ENCODE data around the gene ARHGAP26.

ARHGAP26 gene

DNA sequence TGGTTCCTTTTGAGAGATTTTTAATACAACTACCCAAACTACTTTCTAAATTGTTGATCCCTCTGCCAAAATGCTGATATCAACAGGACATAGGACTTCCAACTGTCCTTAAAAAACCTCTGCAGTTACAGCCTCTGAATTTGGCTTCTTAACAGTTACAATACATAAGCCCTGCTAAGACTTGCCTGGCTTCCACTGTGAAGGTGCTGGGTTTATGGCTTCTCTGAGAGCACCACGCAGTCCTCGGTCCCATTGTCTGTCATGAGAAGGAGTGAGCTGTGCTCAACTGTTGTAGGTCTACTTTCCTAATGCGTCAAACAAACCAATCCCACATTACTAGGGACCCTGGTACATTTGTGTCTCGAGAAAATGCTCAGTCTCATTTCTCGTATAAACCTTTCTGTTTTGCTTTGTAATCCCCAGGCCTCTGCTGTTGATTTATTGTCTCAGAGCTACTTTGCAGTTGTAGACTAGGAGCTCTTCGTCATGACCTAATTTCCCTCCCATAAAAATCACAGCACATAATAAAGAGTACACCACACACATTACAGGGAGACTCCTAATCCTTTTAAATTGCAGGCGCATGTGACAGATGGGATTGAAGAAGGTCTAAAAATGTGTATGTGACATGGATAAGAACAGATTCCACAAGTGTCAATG, 358.4 kb downstream of the ARHGAP26 start:
- Histone ChIP-seq H3K27me3 (ENCODE audit: control insufficient read depth, low read length) (no peaks in the 10 kb centered on the region), H3K36me3 (ENCODE audit: control insufficient read depth, low read length) (no peaks in the 10 kb centered on the region), H3K4me3 (ENCODE audit: low read length) (no peak overlapping the region), H3K4me2 (ENCODE audit: low read length) (no peak overlapping the region), H3K9me3 (ENCODE audit: control insufficient read depth, insufficient read depth, low read length) (no peaks in the 10 kb centered on the region), H3K27ac (ENCODE audit: low read depth, low read length) (no peak overlapping the region), H3F3A (ENCODE audit: control insufficient read depth, insufficient read depth) (no peaks in the 10 kb centered on the region), H4K20me1 (ENCODE audit: control insufficient read depth, insufficient read depth, low read depth, low read length) (no peaks in the 10 kb centered on the region), H3K4me1 (ENCODE audit: control insufficient read depth, low read length) (peaks cover 16% of the 10 kb centered on the region), H3K79me2 (ENCODE audit: control insufficient read depth, low read length) (no peaks in the 10 kb centered on the region), H3K9me2 (replicated peaks; ENCODE audit: control insufficient read depth, low read length) (no peaks in the 10 kb centered on the region)
- TF ChIP-seq EZH2phosphoT487 (IDR thresholded peaks at IDR 0.05; ENCODE audit: borderline replicate concordance, low read length) = no peak
- TF ChIP-seq, protein P1, sequence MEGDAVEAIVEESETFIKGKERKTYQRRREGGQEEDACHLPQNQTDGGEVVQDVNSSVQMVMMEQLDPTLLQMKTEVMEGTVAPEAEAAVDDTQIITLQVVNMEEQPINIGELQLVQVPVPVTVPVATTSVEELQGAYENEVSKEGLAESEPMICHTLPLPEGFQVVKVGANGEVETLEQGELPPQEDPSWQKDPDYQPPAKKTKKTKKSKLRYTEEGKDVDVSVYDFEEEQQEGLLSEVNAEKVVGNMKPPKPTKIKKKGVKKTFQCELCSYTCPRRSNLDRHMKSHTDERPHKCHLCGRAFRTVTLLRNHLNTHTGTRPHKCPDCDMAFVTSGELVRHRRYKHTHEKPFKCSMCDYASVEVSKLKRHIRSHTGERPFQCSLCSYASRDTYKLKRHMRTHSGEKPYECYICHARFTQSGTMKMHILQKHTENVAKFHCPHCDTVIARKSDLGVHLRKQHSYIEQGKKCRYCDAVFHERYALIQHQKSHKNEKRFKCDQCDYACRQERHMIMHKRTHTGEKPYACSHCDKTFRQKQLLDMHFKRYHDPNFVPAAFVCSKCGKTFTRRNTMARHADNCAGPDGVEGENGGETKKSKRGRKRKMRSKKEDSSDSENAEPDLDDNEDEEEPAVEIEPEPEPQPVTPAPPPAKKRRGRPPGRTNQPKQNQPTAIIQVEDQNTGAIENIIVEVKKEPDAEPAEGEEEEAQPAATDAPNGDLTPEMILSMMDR (IDR thresholded peaks at IDR 0.05; ENCODE audit: low read depth, low read length, poor library complexity, severe bottlenecking) = no peak

DNA sequence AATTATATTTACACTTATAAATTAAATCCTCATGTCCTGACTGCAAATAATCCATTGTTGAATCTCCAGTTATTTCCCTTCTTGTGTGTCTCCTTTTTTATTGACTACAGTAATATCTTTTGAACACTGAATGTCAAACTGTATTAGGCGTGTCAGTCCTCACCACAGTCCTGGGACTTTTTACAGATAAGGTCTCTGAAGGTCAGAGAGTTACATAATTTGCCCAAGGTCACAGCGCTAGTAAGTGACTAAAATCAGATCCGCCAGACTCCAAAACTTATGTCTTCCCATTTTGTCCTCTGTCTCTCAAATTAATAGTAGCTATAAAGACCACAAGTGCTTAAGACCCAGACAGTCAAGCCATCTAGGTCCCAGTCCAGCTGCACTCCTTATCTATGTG, 359.0 kb downstream of the ARHGAP26 start:
- Histone ChIP-seq H3K4me3 (ENCODE audit: low read length) (no peak overlapping the region), H4K20me1 (ENCODE audit: control insufficient read depth, insufficient read depth, low read depth, low read length) (no peaks in the 10 kb centered on the region), H3K36me3 (ENCODE audit: control insufficient read depth, low read length) (no peaks in the 10 kb centered on the region), H3K9me3 (ENCODE audit: control insufficient read depth, insufficient read depth, low read length) (no peaks in the 10 kb centered on the region), H3K4me2 (ENCODE audit: low read length) (no peak overlapping the region), H3K27me3 (ENCODE audit: control insufficient read depth, low read length) (no peaks in the 10 kb centered on the region), H3K79me2 (ENCODE audit: control insufficient read depth, low read length) (no peaks in the 10 kb centered on the region), H3K27ac (ENCODE audit: low read depth, low read length) (no peak overlapping the region), H3F3A (ENCODE audit: control insufficient read depth, insufficient read depth) (no peaks in the 10 kb centered on the region), H3K9me2 (replicated peaks; ENCODE audit: control insufficient read depth, low read length) (no peaks in the 10 kb centered on the region), H3K4me1 (ENCODE audit: control insufficient read depth, low read length) (peaks cover 16% of the 10 kb centered on the region)
- no peak for TF ChIP-seq EZH2phosphoT487 (IDR thresholded peaks at IDR 0.05; ENCODE audit: borderline replicate concordance, low read length)
- TF ChIP-seq, protein P1 (IDR thresholded peaks at IDR 0.05; ENCODE audit: low read depth, low read length, poor library complexity, severe bottlenecking) = no peak

DNA sequence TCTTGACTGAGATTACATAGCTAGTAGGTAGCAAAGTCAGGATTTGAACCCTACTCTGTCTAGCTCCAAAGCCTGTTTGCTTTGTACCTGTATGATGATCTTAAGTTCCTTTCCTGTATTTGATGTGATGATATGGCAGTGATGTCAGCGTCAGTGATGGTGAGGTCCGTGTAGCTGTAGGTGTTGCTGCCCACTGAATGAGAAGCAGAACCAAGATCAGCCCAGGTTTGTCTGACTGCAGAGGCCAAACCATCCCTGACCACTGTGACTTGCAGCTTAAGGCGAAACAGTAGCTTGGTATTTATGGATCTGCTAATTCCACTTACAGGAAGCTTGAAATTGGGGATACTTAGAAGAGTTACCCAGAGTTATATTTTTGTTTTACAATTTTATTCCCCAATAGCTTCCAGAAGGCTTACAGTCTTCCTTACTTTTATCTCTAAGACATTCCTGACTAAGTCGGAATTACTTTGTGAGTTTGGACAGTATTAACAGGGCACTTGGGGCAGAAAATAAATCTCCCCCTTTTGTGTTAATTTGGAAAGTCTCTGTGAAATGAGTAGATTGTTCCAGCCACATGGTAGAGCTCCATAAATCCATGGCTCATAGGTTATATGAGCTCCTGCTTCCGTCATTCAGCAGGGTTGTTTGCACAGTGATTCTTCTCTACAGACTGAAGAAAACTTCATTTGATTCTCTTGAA, 359.9 kb downstream of the ARHGAP26 start:
- Histone ChIP-seq H3K9me2 (replicated peaks; ENCODE audit: control insufficient read depth, low read length) (no peaks in the 10 kb centered on the region), H4K20me1 (ENCODE audit: control insufficient read depth, insufficient read depth, low read depth, low read length) (no peaks in the 10 kb centered on the region), H3K27ac (ENCODE audit: low read depth, low read length) (no peak overlapping the region), H3K4me2 (ENCODE audit: low read length) (no peak overlapping the region), H3K9me3 (ENCODE audit: control insufficient read depth, insufficient read depth, low read length) (no peaks in the 10 kb centered on the region), H3K4me3 (ENCODE audit: low read length) (no peak overlapping the region), H3K27me3 (ENCODE audit: control insufficient read depth, low read length) (no peaks in the 10 kb centered on the region), H3F3A (ENCODE audit: control insufficient read depth, insufficient read depth) (no peaks in the 10 kb centered on the region), H3K79me2 (ENCODE audit: control insufficient read depth, low read length) (no peaks in the 10 kb centered on the region), H3K36me3 (ENCODE audit: control insufficient read depth, low read length) (no peaks in the 10 kb centered on the region), H3K4me1 (ENCODE audit: control insufficient read depth, low read length) (peaks cover 16% of the 10 kb centered on the region)
- TF ChIP-seq EZH2phosphoT487 (IDR thresholded peaks at IDR 0.05; ENCODE audit: borderline replicate concordance, low read length) = no peak
- TF ChIP-seq, protein P1 (IDR thresholded peaks at IDR 0.05; ENCODE audit: low read depth, low read length, poor library complexity, severe bottlenecking) = no peak

All from DOHH2 (cell line).